ENCODE data around the gene NRSN2. TPM values are rescaled to one million over a fixed set of nuclear protein-coding genes. Genes with fewer than 3 reads are reported as not detected.
A peak's percentile ranks its signal among the peaks of the same experiment; 100 is the strongest.

NRSN2 gene
- total RNA-seq, 3 donors from 2014 or later: 9.4 to 22.3 (median 21.8) TPM

DNA sequence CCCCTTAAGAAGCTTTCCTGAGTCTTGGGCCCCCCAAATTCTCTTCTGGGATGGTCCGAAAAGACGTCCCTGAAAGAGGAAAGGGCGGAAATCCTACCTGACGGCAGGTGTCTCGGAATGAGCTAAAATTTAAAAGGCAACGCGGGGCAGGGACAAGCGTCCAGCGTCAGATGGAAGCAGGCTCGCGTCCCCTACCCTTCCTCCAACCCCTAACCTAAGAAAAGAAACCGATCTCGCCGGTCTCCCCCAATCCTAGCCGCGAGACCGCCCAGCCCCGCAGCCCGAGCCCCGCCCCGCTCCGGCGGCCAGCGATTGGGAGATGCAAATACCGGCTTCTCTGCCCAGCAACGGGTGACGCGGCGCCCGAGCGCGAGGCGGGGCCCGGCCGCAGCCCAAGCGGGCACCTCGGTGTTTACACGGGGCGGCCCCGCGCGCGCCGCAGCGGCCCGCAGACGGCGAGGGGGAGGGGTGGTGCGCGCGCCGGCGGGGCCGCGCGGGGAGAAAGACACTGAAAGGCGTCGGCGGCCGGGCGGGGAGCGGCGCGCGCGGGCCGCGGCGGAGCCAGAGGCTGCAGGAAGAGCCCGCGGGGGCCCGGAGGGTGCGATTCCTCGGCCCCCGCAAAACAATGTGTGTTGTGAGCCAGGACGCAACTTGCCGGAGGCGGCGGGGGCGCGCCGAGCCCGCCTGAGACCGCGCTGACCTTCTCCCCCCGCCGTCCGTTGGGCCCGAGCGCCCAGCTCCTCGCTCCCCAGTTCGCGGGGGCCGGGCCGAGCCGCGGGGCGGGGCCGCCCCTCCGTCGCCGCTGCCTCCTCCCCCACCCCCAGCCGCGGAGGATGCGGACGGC is 21.6 kb upstream of the NRSN2 start, which contains the start of gene SOX12:
Gene SOX12, plus strand, starts transcription at position 508 of the 844 bp plus-strand sequence. CDS start 373 bp downstream, outside the sequence.
- Histone ChIP-seq H3K27me3 (no peaks in the 10 kb centered on the region), H3K36me3 (no peaks in the 10 kb centered on the region), H3K4me1 (peaks cover 4% of the 10 kb centered on the region in 2 donors), H3K4me3 (peak within 1 kb of the TSS; percentile 68 to 86 (median 79)), H3K9me3 (no peaks in the 10 kb centered on the region), H3K27ac (peak within 1 kb of the TSS; percentile 88 to 98)
- DNase-seq (ENCODE audit: low spot score in 2 of 2): peak; percentile 95
- TF ChIP-seq POLR2AphosphoS5 (IDR thresholded peaks at IDR 0.05) (peak in 1 of 3 donors; percentile 54), POLR2A (IDR thresholded peaks at IDR 0.05) (no peak)
- intact Hi-C loops (cut with DNase I; ENCODE audit: low total_unique reads): no loop called here

GRCh38 chr20:325889-326644 is 20.8 kb upstream of the NRSN2 start:
- intact Hi-C loops (cut with DNase I; ENCODE audit: low total_unique reads): no loop called here
- H3K4me3 ChIP-seq: peak overlapping the region; percentile 68 to 86 (median 79)
- H3K9me3 ChIP-seq: no peaks in the 10 kb centered on the region
- TF ChIP-seq CTCF (IDR thresholded peaks at IDR 0.05) (no peak), POLR2A (IDR thresholded peaks at IDR 0.05) (no peak), POLR2AphosphoS5 (IDR thresholded peaks at IDR 0.05) (no peak)
- peaks cover 4 to 6% of the 10 kb centered on the region in 2 donors for H3K4me1 ChIP-seq
- peak overlapping the region; percentile 88 to 98 for H3K27ac ChIP-seq
- no peaks in the 10 kb centered on the region for H3K36me3 ChIP-seq
- peak; percentile 69 to 72 for DNase-seq (ENCODE audit: low spot score in 2 of 2)
- no peaks in the 10 kb centered on the region for H3K27me3 ChIP-seq

DNA sequence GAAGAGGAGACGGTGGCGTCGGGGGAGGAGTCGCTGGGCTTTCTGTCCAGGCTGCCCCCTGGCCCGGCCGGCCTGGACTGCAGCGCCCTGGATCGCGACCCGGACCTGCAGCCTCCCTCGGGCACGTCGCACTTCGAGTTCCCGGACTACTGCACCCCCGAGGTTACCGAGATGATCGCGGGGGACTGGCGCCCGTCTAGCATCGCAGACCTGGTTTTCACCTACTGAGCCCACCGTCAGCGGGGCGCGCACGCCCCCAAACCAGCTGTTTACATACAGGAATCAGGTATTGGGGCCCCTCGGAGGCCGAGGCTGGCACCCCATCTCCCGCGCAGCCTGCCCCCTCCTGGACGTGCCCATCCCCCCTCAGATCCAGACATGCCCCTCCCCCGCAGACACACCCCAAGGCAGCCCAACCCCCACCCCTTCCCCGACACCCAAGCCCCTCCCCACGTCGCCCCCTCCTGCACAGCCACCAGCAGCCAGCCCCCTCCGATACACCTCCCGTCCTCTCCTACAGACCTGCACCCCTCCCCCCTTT is 20.2 kb upstream of the NRSN2 start:
- Histone ChIP-seq H3K4me1 (peaks cover 4 to 6% of the 10 kb centered on the region in 2 donors), H3K4me3 (peak overlapping the region; percentile 68 to 86 (median 79)), H3K9me3 (no peaks in the 10 kb centered on the region), H3K27ac (peak overlapping the region; percentile 88 to 98), H3K36me3 (no peaks in the 10 kb centered on the region), H3K27me3 (no peaks in the 10 kb centered on the region)
- peak in 1 of 2 donors; percentile 30 for DNase-seq (ENCODE audit: low spot score in 2 of 2)
- intact Hi-C loops (cut with DNase I; ENCODE audit: low total_unique reads): no loop called here
- TF ChIP-seq CTCF (IDR thresholded peaks at IDR 0.05): no peak
- TF ChIP-seq POLR2AphosphoS5 (IDR thresholded peaks at IDR 0.05): no peak
- TF ChIP-seq POLR2A (IDR thresholded peaks at IDR 0.05): no peak

- H3K4me3 ChIP-seq: peak overlapping the region; percentile 68 to 86 (median 79)
- H3K27ac ChIP-seq: peak overlapping the region; percentile 88 to 98
- H3K36me3 ChIP-seq: no peaks in the 10 kb centered on the region
- no peaks in the 10 kb centered on the region for H3K27me3 ChIP-seq
- intact Hi-C loops (cut with DNase I; ENCODE audit: low total_unique reads): no loop called here
- peaks cover 4 to 6% of the 10 kb centered on the region in 2 donors for H3K4me1 ChIP-seq
- TF ChIP-seq POLR2AphosphoS5 (IDR thresholded peaks at IDR 0.05) (peak; percentile 14 to 58 (median 38)), POLR2A (IDR thresholded peaks at IDR 0.05) (no peak)
- no peaks in the 10 kb centered on the region for H3K9me3 ChIP-seq
- DNase-seq (ENCODE audit: low spot score in 2 of 2): peak; percentile 82 to 87
Measured at GRCh38 chr20:327186-328026, 19.5 kb upstream of the NRSN2 start.

DNA sequence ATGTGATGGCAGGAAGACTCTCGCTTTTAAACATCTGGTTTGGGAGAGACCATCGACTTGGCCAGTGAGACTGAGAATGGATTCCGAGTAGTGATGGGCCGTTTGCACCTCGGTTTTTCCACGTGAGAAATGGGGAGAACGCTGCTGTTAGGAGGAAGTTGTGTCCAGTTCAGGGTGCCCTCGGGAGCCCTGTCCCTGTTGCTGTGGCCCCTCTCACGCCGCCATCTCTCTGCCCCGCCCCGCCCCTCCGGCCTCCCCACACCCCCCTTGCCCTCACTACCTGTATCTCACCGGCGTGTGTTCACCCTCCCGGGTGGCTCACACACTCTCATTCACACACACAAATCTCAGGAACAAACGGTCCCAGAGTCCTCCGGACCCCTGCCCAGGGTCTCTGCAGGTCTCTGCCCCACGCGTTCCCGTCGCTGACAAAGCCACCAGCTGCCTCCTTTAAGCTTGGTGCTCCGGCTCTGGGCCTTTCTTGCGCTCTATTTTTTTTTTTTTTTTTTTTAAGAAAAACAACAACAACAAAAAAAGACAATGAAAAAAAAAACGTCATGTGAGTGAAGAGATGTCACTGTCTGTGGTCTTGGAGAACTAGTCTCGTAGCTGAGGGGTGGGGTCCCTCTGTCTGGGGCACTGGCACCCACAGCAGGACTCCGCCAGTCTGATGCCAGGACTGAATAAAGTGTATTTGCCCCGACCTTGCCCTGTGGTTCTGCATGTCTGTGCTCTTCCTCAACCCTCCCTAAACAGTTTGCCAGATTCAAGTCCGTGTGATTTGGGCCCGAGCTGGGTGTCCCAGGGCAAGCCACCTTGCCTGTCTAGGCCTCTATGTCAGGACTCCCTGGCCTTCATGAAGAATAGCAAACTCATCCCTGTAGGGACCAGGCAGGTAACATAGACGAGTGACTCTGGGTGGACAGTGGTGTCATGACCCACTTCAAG is 18.6 kb upstream of the NRSN2 start:
- no peak for DNase-seq (ENCODE audit: low spot score in 2 of 2)
- Histone ChIP-seq H3K9me3 (no peaks in the 10 kb centered on the region), H3K36me3 (no peaks in the 10 kb centered on the region), H3K4me3 (peak overlapping the region; percentile 68 to 86 (median 79)), H3K27me3 (no peaks in the 10 kb centered on the region), H3K4me1 (peaks cover 4 to 6% of the 10 kb centered on the region in 2 donors), H3K27ac (peak overlapping the region; percentile 88 to 98)
- intact Hi-C loops (cut with DNase I; ENCODE audit: low total_unique reads): no loop called here
- no peak for TF ChIP-seq POLR2AphosphoS5 (IDR thresholded peaks at IDR 0.05)
- no peak for TF ChIP-seq POLR2A (IDR thresholded peaks at IDR 0.05)
- TF ChIP-seq CTCF (IDR thresholded peaks at IDR 0.05): no peak
